SHP77 (cell line): ENCODE measurements around the gene ZNF605.
"Not testable (repeated sequence)": the region's sequence is repeated elsewhere in the genome, so short reads cannot be mapped to it uniquely, and the experiment has no call there.

Experiments
- DNase-seq, 2 experiments: peaks; one replicate each; lab custom pipeline; 2025; lab: John Stamatoyannopoulos, UW

ZNF605 gene

GRCh38 chr12:132949936-132950837, 5.9 kb downstream of the ZNF605 start:
- DNase-seq, result no peak

GRCh38 chr12:132948146-132949066, 7.7 kb downstream of the ZNF605 start:
- DNase-seq, result no peak

- no peak for DNase-seq
These were observed 9.8 kb downstream of the ZNF605 start for GRCh38 chr12:132946246-132946820.

GRCh38 chr12:132945806-132946205, 10.3 kb downstream of the ZNF605 start:
- no peak for DNase-seq

- no peak for DNase-seq
These were observed 13.5 kb downstream of the ZNF605 start for GRCh38 chr12:132942611-132943010.

GRCh38 chr12:132941336-132941954, 14.7 kb downstream of the ZNF605 start:
- DNase-seq, result no peak

GRCh38 chr12:132940071-132940719, 15.9 kb downstream of the ZNF605 start:
- DNase-seq, result no peak

- DNase-seq, result not testable (repeated sequence)
These were observed 17.3 kb downstream of the ZNF605 start for GRCh38 chr12:132938807-132939206.

- no peak for DNase-seq
These were observed 18.6 kb downstream of the ZNF605 start for GRCh38 chr12:132937476-132937875.

- DNase-seq, result not testable (repeated sequence)
These were observed 19.2 kb downstream of the ZNF605 start for GRCh38 chr12:132936921-132937320.

GRCh38 chr12:132936163-132936562, 19.9 kb downstream of the ZNF605 start:
- DNase-seq, result no peak

- DNase-seq, result no peak
These were observed 29.7 kb downstream of the ZNF605 start for GRCh38 chr12:132926415-132926833.

GRCh38 chr12:132925597-132926414, 30.3 kb downstream of the ZNF605 start:
- DNase-seq, result no peak

- no peak for DNase-seq
These were observed 31.8 kb downstream of the ZNF605 start for GRCh38 chr12:132924356-132924755.

- DNase-seq, result no peak
These were observed 32.7 kb downstream of the ZNF605 start for GRCh38 chr12:132923356-132923909.

- no peak for DNase-seq
These were observed 33.4 kb downstream of the ZNF605 start for GRCh38 chr12:132922676-132923075.

- no peak for DNase-seq
These were observed 34.4 kb downstream of the ZNF605 start for GRCh38 chr12:132921685-132922084.

GRCh38 chr12:132918680-132919079, 37.4 kb downstream of the ZNF605 start:
- no peak for DNase-seq

- no peak for DNase-seq
These were observed 47.1 kb downstream of the ZNF605 start for GRCh38 chr12:132909030-132909368.
